ENCODE data around the gene EXOG.

The EXOG gene

GRCh38 chr3:38493031-38493430 is 3.1 kb upstream of the EXOG start:
- no peaks in the 10 kb centered on the region for H3K27me3 ChIP-seq
- no peak overlapping the region for H3K4me3 ChIP-seq (ENCODE audit: low read depth, low read length)
- TF ChIP-seq CTCF (IDR thresholded peaks at IDR 0.05; ENCODE audit: low read depth, low read length) = no peak
- H3K36me3 ChIP-seq = no peaks in the 10 kb centered on the region
- no peaks in the 10 kb centered on the region for H3K9me3 ChIP-seq
- no peak for DNase-seq
- H3K4me1 ChIP-seq = no peaks in the 10 kb centered on the region

GRCh38 chr3:38497031-38497430 is 891 bp downstream of the EXOG start:
- no peaks in the 10 kb centered on the region for H3K4me1 ChIP-seq

DNA sequence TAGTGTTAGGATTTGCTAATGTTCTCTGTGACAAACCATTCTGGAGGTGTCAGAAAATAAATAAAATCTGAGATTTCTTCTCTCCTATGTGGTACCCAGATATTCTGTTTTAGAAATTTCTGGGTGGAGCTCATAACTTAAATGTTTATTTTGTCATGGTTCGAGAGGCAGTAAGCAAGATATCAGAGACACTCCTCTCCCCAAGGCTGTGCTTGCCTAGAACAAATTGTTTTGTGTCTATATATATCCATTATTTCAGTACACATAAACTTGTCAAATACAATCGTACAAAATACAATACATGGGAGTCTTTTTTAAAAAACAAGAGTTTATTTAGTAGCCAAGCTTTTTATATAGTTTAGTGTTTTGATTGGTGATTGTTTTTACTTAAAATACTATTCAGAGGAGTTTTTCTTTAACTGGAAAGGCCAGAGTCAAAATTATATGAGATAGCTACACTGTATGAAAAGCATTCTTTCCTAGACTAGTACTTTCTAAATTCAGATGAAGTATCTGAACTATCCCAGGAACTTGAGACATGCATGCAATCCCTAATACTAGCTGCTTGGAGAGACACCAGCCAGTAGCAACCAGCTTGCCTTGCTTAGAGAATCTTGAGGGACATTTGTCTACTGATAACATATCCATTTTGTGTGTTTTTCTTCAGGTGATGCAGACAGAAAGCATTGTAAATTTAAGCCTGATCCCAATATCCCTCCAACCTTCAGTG is 4.7 kb downstream of the EXOG start:
- no peak for TF ChIP-seq CTCF (IDR thresholded peaks at IDR 0.05; ENCODE audit: low read depth, low read length)
- Histone ChIP-seq H3K4me3 (ENCODE audit: low read depth, low read length) (no peak overlapping the region), H3K4me1 (no peaks in the 10 kb centered on the region), H3K9me3 (no peaks in the 10 kb centered on the region), H3K36me3 (no peaks in the 10 kb centered on the region), H3K27me3 (no peaks in the 10 kb centered on the region)
- DNase-seq = no peak

More at GRCh38 chr3:38497031-38497430, 891 bp downstream of the EXOG start:
- Histone ChIP-seq H3K27me3 (no peaks in the 10 kb centered on the region), H3K36me3 (no peaks in the 10 kb centered on the region), H3K9me3 (no peaks in the 10 kb centered on the region), H3K4me3 (ENCODE audit: low read depth, low read length) (peak overlapping the region; percentile 76)
- DNase-seq = no peak
- TF ChIP-seq CTCF (IDR thresholded peaks at IDR 0.05; ENCODE audit: low read depth, low read length) = no peak

DNA sequence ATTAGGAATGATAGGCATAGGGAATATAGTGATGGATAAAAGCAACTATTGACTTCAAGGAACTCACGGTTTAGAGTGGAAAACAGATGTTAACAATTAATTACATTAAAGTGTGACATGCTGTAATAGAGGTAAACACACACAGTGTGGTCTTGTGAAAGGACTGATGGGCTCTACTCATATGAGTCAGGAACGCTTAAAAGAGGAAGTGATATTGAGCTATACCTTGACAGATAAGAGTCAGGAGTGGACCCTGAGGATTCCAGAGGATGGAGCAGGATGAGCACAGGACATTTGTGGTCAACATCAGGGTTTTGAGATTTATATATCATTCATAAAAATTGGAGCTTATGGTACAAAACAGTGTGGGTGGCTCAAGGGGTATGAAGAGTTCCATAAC is 11.0 kb downstream of the EXOG start:
- no peak for TF ChIP-seq CTCF (IDR thresholded peaks at IDR 0.05; ENCODE audit: low read depth, low read length)
- no peak for DNase-seq
- no peak overlapping the region for H3K4me3 ChIP-seq (ENCODE audit: low read depth, low read length)
- no peaks in the 10 kb centered on the region for H3K9me3 ChIP-seq
- no peaks in the 10 kb centered on the region for H3K27me3 ChIP-seq
- H3K4me1 ChIP-seq = no peaks in the 10 kb centered on the region
- no peaks in the 10 kb centered on the region for H3K36me3 ChIP-seq

DNA sequence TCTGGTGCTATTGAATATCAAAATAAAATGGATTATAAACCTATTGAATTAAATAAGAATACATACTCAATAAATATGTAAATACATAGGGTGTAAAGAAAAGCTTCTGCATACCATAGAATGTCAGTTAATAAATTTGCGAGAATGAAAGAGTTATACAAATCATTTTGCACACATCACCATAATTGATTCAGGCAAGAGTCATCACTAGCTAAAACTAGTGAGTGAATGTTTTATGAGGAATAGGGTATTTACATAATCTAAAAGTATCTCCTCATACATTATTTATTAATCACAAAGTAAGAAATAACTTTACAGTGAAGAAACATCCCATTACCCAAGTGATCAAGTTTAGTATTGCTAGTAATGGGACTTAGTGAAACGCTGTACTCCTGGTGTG is 13.6 kb downstream of the EXOG start:
- TF ChIP-seq CTCF (IDR thresholded peaks at IDR 0.05; ENCODE audit: low read depth, low read length) = no peak
- Histone ChIP-seq H3K4me3 (ENCODE audit: low read depth, low read length) (no peak overlapping the region), H3K9me3 (no peaks in the 10 kb centered on the region), H3K36me3 (no peaks in the 10 kb centered on the region), H3K27me3 (no peaks in the 10 kb centered on the region), H3K4me1 (no peaks in the 10 kb centered on the region)
- DNase-seq = no peak

GRCh38 chr3:38510631-38511030 is 14.5 kb downstream of the EXOG start:
- no peaks in the 10 kb centered on the region for H3K27me3 ChIP-seq
- no peak for TF ChIP-seq CTCF (IDR thresholded peaks at IDR 0.05; ENCODE audit: low read depth, low read length)
- H3K4me3 ChIP-seq (ENCODE audit: low read depth, low read length) = no peak overlapping the region
- DNase-seq = no peak
- no peaks in the 10 kb centered on the region for H3K36me3 ChIP-seq
- H3K4me1 ChIP-seq = no peaks in the 10 kb centered on the region
- no peaks in the 10 kb centered on the region for H3K9me3 ChIP-seq

Data from BE2C (cell line).